ENCODE data around the gene RBM12.

Gene RBM12

DNA sequence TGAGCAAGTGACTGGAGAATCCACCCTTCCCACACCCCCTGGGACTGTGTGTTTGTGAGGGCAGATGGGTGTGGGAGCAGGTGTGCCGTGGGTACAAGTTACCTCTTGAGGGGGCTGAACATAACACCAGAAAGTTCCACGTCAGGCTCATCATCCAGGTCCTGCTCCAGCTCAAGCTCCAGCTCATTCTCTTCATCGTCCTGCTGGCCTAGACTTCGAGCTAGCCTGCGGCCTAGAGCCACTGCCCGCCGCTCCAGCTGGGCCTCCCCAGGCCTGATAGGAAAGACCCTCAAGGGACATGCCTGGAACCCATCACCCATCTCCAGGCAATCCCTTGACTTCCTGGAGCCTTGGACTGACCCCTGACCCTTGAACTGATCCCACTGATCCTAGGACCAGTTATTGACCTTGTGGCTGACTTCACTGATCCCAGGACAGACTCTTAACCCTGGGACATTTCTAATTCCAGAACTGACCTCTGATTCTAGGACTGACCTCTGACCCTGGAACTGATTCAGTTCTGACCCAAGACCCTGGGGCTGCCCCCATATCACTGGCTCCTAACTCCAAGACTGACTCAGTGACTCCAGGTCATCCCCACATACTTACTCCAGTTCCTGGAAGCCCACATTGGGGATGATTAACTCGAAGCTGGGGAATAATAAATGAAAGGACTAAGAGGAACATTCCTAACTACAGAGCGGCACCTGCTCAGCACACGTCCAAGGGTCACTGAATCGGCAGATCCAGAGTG lies 60.8 kb downstream of the RBM12 start:
- H3K4me3 ChIP-seq (ENCODE audit: low read depth, low read length, poor library complexity, severe bottlenecking): no peak overlapping the region

DNA sequence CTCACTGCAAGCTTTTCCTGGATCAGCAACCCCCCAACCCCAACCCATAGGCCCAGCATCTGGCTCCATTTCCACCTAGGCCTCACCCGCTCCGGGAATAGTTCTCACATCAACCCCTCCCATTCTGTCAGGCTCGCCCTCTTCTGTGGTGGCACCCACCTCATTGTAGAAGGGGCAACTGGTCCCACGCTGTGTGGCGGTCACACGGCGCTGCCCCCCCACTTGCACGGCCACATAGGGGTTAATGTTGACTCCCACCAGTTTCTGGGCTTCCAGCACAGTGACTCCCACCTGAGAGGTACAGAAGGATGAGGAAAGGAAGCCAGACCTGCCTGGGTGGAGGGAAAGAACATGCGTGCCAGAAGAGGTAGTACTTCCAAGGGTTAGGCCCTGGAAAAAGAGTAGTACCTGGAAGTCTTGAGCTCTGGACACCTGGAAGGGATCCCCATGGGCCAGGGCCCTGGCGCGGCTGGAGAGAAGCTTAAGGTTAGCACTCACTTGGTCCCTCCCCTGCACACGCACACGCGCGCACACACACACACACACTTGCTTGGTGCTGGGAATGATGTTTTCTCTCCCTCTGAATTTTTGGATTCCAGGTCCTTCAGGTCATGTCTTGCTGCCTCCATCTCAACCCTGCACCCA lies 61.7 kb downstream of the RBM12 start:
- no peak overlapping the region for H3K9ac ChIP-seq (ENCODE audit: low read length)
- H3K4me2 ChIP-seq (ENCODE audit: low read length): no peak overlapping the region
- H3K9me3 ChIP-seq (ENCODE audit: low read length): no peaks in the 10 kb centered on the region
- no peaks in the 10 kb centered on the region for H3K9me2 ChIP-seq (ENCODE audit: low read depth, low read length)
- H3F3A ChIP-seq (ENCODE audit: insufficient read depth, low read length): no peaks in the 10 kb centered on the region
- H3K36me3 ChIP-seq (ENCODE audit: insufficient read depth, low read length): no peaks in the 10 kb centered on the region
- no peaks in the 10 kb centered on the region for H4K20me1 ChIP-seq (ENCODE audit: insufficient read depth, low read length)
- H2AFZ ChIP-seq (ENCODE audit: low read length): no peak overlapping the region
- no peak for TF ChIP-seq EZH2 (IDR thresholded peaks at IDR 0.05; ENCODE audit: borderline replicate concordance, low read length)
- TF ChIP-seq, protein P1, sequence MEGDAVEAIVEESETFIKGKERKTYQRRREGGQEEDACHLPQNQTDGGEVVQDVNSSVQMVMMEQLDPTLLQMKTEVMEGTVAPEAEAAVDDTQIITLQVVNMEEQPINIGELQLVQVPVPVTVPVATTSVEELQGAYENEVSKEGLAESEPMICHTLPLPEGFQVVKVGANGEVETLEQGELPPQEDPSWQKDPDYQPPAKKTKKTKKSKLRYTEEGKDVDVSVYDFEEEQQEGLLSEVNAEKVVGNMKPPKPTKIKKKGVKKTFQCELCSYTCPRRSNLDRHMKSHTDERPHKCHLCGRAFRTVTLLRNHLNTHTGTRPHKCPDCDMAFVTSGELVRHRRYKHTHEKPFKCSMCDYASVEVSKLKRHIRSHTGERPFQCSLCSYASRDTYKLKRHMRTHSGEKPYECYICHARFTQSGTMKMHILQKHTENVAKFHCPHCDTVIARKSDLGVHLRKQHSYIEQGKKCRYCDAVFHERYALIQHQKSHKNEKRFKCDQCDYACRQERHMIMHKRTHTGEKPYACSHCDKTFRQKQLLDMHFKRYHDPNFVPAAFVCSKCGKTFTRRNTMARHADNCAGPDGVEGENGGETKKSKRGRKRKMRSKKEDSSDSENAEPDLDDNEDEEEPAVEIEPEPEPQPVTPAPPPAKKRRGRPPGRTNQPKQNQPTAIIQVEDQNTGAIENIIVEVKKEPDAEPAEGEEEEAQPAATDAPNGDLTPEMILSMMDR (IDR thresholded peaks at IDR 0.05; ENCODE audit: low read length): no peak
- no peaks in the 10 kb centered on the region for H3K79me2 ChIP-seq (ENCODE audit: insufficient read depth, low read length)
- no peak overlapping the region for H3K27ac ChIP-seq (ENCODE audit: low read depth, low read length, poor library complexity, severe bottlenecking)
- peaks cover 42% of the 10 kb centered on the region for H3K4me1 ChIP-seq (ENCODE audit: insufficient read depth, low read length, severe bottlenecking)
- H3K27me3 ChIP-seq (ENCODE audit: insufficient read depth, low read length): no peaks in the 10 kb centered on the region
- no peak overlapping the region for H3K4me3 ChIP-seq (ENCODE audit: low read depth, low read length, poor library complexity, severe bottlenecking)

More for the DNA sequence above, 60.8 kb downstream of the RBM12 start:
- Histone ChIP-seq H3K9me2 (ENCODE audit: low read depth, low read length) (no peaks in the 10 kb centered on the region), H4K20me1 (ENCODE audit: insufficient read depth, low read length) (no peaks in the 10 kb centered on the region), H2AFZ (ENCODE audit: low read length) (no peak overlapping the region), H3K79me2 (ENCODE audit: insufficient read depth, low read length) (no peaks in the 10 kb centered on the region), H3K36me3 (ENCODE audit: insufficient read depth, low read length) (no peaks in the 10 kb centered on the region), H3K9ac (ENCODE audit: low read length) (no peak overlapping the region), H3K27ac (ENCODE audit: low read depth, low read length, poor library complexity, severe bottlenecking) (no peak overlapping the region), H3K27me3 (ENCODE audit: insufficient read depth, low read length) (no peaks in the 10 kb centered on the region), H3F3A (ENCODE audit: insufficient read depth, low read length) (no peaks in the 10 kb centered on the region), H3K4me1 (ENCODE audit: insufficient read depth, low read length, severe bottlenecking) (peaks cover 44% of the 10 kb centered on the region), H3K4me2 (ENCODE audit: low read length) (no peak overlapping the region), H3K9me3 (ENCODE audit: low read length) (no peaks in the 10 kb centered on the region)
- TF ChIP-seq, protein P1 (IDR thresholded peaks at IDR 0.05; ENCODE audit: low read length): no peak
- TF ChIP-seq EZH2 (IDR thresholded peaks at IDR 0.05; ENCODE audit: borderline replicate concordance, low read length): no peak

DNA sequence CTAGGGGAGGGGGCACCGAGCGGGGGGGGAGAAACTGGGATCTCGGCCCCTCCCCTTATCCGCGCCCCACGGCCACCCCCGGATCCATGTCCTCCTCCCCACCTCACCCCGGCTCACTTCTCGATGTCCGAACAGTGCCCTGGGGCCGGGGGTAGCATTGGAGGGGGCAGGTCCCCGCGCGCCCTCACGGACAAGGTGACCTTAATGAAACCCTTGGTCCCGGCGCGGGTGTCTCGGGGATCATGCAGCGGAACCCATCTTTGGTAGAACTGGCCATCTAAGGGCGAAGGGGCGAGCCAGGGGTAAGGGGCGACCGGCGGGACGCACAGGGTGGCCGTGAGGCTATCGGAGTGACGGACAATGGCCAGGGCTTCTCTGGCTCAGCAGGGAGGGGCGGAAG lies 62.7 kb downstream of the RBM12 start:
- H3K9ac ChIP-seq (ENCODE audit: low read length): no peak overlapping the region
- no peak overlapping the region for H3K4me2 ChIP-seq (ENCODE audit: low read length)
- H3K9me3 ChIP-seq (ENCODE audit: low read length): no peaks in the 10 kb centered on the region
- no peaks in the 10 kb centered on the region for H3K79me2 ChIP-seq (ENCODE audit: insufficient read depth, low read length)
- no peak overlapping the region for H3K27ac ChIP-seq (ENCODE audit: low read depth, low read length, poor library complexity, severe bottlenecking)
- peaks cover 33% of the 10 kb centered on the region for H3K4me1 ChIP-seq (ENCODE audit: insufficient read depth, low read length, severe bottlenecking)
- no peaks in the 10 kb centered on the region for H4K20me1 ChIP-seq (ENCODE audit: insufficient read depth, low read length)
- H3F3A ChIP-seq (ENCODE audit: insufficient read depth, low read length): no peaks in the 10 kb centered on the region
- H3K27me3 ChIP-seq (ENCODE audit: insufficient read depth, low read length): no peaks in the 10 kb centered on the region
- H2AFZ ChIP-seq (ENCODE audit: low read length): no peak overlapping the region
- TF ChIP-seq, protein P1 (IDR thresholded peaks at IDR 0.05; ENCODE audit: low read length): no peak
- no peaks in the 10 kb centered on the region for H3K9me2 ChIP-seq (ENCODE audit: low read depth, low read length)
- no peaks in the 10 kb centered on the region for H3K36me3 ChIP-seq (ENCODE audit: insufficient read depth, low read length)
- H3K4me3 ChIP-seq (ENCODE audit: low read depth, low read length, poor library complexity, severe bottlenecking): no peak overlapping the region
